Activated CD4-positive, alpha-beta T cell treated with anti-CD3 and anti-CD28 coated beads for 36 hours (primary cell): Measurements from ENCODE around the gene AATF. TPM values are rescaled to one million over a fixed set of nuclear protein-coding genes. Genes with fewer than 3 reads are reported as not detected.

Experiments used
- ATAC-seq: fragments of 200-7000 bp; cut with Tn5 transposase; one replicate; pipeline ENCODE4 v1.10.0; 2021; ENCODE audit warnings: mild to moderate bottlenecking, moderate library complexity
- CTCF ChIA-PET: fragments of 350-600 bp; sonication (Branson Sonifier 250); formaldehyde crosslinking; loops from one replicate; lab custom pipeline; 2021; ENCODE audit warnings: antibody characterized with exemption; lab: Charles Lee
- POLR2A ChIA-PET: fragments of 350-600 bp; sonication (Branson Sonifier 250); formaldehyde crosslinking; loops from one replicate; lab custom pipeline; 2021; ENCODE audit warnings: antibody characterized with exemption, inconsistent platforms; lab: Charles Lee
- DNase-seq: peaks from one replicate; pipeline ENCODE4 v3.0.0-alpha.2; 2020
- H3K27ac Mint-ChIP-seq: one replicate; pipeline ENCODE4 v1.8.0; 2021; ENCODE audit warnings: mixed read lengths
- H3K27me3 Mint-ChIP-seq: one replicate; pipeline ENCODE4 v1.8.0; 2021; ENCODE audit warnings: mixed read lengths
- H3K36me3 Mint-ChIP-seq: one replicate; pipeline ENCODE4 v1.8.0; 2021; ENCODE audit warnings: low read depth, mixed read lengths
- H3K4me1 Mint-ChIP-seq: one replicate; pipeline ENCODE4 v1.8.0; 2021; ENCODE audit warnings: mixed read lengths
- H3K4me3 Mint-ChIP-seq: one replicate; pipeline ENCODE4 v1.8.0; 2021; ENCODE audit warnings: mild to moderate bottlenecking, moderate library complexity, mixed read lengths
- H3K9me3 Mint-ChIP-seq: one replicate; pipeline ENCODE4 v1.8.0; 2021; ENCODE audit warnings: low read depth, mixed read lengths
- intact Hi-C, 2 experiments: fragments of 100-400 bp; cut with DNase I in 1 of 2; cut with micrococcal nuclease in 1 of 2; formaldehyde crosslinking; loops; one replicate each; pipeline versions ENCODE4 v1.14.2 to v1.15.1; 2022 to 2024; cut with DNase I, micrococcal nuclease
- total RNA-seq, 2 experiments: library from RNA; stranded (reverse); gene quantifications; one replicate each; pipeline ENCODE4 v1.2.3, GENCODE V29; 2021

Gene AATF, protein sequence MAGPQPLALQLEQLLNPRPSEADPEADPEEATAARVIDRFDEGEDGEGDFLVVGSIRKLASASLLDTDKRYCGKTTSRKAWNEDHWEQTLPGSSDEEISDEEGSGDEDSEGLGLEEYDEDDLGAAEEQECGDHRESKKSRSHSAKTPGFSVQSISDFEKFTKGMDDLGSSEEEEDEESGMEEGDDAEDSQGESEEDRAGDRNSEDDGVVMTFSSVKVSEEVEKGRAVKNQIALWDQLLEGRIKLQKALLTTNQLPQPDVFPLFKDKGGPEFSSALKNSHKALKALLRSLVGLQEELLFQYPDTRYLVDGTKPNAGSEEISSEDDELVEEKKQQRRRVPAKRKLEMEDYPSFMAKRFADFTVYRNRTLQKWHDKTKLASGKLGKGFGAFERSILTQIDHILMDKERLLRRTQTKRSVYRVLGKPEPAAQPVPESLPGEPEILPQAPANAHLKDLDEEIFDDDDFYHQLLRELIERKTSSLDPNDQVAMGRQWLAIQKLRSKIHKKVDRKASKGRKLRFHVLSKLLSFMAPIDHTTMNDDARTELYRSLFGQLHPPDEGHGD
- 100 to 1,000 TPM in 1 of 2 experiments, 10 to 100 TPM in 1; 87.9 to 149 TPM for total RNA-seq

DNA sequence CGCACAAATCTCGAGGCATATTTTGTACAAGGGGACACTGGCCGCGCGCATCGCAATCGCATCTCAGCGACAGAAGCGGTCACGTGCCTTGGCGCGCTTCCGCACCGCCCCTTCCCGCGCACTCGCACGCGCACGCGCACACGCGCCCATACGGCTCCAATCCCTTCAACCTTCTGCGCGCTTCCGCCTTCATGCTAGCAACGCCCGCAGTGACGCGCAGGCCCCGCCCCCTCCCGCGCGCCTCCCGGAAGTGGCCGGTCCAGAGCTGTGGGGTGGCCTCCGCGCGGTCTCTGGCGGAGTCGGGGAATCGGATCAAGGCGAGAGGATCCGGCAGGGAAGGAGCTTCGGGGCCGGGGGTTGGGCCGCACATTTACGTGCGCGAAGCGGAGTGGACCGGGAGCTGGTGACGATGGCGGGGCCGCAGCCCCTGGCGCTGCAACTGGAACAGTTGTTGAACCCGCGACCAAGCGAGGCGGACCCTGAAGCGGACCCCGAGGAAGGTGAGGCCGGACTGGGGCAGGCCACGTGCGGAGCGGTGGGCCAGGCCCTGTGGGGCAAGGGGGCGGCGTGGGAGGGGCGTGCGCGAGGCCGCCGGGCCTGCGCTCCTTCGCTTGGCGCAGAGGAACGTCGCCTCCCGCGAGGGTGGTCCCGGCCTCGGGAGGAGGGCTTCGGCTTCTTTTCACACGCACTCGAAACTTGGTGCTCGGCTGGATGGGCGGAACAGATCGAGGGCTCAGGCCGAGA lies at the start of gene AATF:
Gene AATF (plus strand): TSS at position 238 of the 744 bp plus-strand sequence. CDS start 172 bp downstream, at position 410.
- H3K36me3 Mint-ChIP-seq = peaks cover 35% of the 10 kb centered on the region
- ChIA-PET CTCF (interaction anchor here (1.0 to 1.1 kb wide), 2 partner anchors 15 to 225 kb away, joined by 3 to 4 read pairs; no protein-coding TSS in a partner anchor), POLR2A (interaction anchor here (0.7 to 1.6 kb wide), 2 partner anchors 11 to 27 kb away, joined by 3 to 8 read pairs; partner anchors contain the start of gene LHX1)
- no peaks in the 10 kb centered on the region for H3K9me3 Mint-ChIP-seq
- H3K4me3 Mint-ChIP-seq = peak within 1 kb of the TSS; percentile 90
- ATAC-seq (peak; percentile 99), DNase-seq (peak; percentile 97)
- H3K4me1 Mint-ChIP-seq = peaks cover 47% of the 10 kb centered on the region
- peak within 1 kb of the TSS; percentile 94 for H3K27ac Mint-ChIP-seq
- intact Hi-C loops = loop anchor here (1.0 to 5.0 kb wide), 13 partner anchors 10 to 694 kb away; partner anchors contain the start of genes ACACA (in 1 of the 2), DDX52 (in 1 of the 2), GGNBP2 (in 1 of the 2) and LHX1 (in 1 of the 2)
- peaks cover 28% of the 10 kb centered on the region for H3K27me3 Mint-ChIP-seq

DNA sequence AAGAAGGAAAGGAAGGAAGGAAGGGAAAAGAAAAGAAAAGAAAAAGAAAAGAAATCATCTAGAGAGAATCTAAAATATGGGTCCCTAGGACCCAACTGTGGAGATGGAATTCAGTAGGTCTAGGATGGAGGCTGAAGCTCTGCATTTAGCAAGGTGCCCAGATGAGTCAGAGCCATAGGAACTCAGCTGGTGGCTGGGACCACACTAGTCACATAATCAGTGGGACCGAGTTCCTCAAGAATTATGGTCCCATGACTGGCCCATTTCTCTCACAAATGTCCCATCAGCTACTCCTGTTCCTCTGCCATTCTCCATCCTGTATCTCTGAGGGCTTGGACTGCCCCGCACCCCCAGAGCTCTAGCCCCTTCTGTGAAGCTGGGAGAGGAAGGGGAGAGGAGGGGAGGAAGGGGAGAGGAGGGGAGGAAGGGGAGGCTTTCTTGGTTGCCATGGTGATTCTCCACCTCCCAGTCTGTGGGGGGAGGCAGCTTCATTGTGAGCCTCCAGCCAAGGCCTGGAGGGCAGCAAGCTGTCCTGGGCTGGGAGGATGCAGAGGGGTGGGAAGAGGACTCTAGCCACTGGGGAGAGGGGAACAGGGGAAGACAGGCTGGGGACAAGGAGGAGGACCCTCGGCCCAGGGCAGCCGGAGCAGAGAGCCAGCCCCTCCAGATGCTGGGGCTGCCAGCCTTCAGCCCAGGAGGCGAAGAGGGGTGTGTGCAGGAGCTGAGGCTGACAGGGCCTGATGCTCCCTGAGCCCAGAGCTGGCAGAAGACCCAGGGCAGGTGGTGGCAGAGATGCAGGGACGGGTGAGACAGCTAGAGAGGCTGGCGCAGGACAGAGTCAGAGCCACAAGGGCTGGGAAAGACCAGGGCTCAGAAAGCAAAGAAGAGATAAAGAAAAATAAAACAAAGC lies 49.2 kb upstream of the AATF start:
- Mint-ChIP-seq H3K27me3 (peaks cover 12% of the 10 kb centered on the region), H3K36me3 (no peaks in the 10 kb centered on the region), H3K27ac (no peak overlapping the region), H3K4me3 (no peak overlapping the region), H3K4me1 (no peaks in the 10 kb centered on the region), H3K9me3 (no peaks in the 10 kb centered on the region)
- ATAC-seq (no peak), DNase-seq (no peak)
- POLR2A ChIA-PET = no interaction called here
- CTCF ChIA-PET = no interaction called here
- intact Hi-C loops = loop anchor here in 1 of 2 experiments (10.0 kb wide), 1 partner anchor 125 kb away; no protein-coding TSS in a partner anchor

DNA sequence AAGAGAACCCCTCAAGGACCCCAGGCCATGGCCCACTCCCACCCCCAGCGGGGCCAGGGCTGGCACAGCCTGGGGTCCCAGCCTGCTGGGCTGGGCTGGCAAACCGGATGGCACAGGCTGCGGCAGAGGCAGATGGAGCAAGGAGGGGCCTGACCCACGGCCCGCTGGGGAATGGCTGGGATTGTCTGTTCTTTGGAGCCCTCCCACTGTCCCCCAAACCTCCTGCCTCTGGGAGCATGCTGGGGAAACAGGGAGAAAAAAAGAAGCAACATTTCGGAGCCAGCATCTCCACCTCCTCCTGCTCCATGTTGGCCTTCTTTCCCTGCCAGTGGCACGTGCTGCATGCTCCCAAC lies 48.6 kb upstream of the AATF start:
- DNase-seq = no peak
- H3K36me3 Mint-ChIP-seq = no peaks in the 10 kb centered on the region
- no peak for ATAC-seq
- no peak overlapping the region for H3K4me3 Mint-ChIP-seq
- POLR2A ChIA-PET = no interaction called here
- no peaks in the 10 kb centered on the region for H3K9me3 Mint-ChIP-seq
- no peaks in the 10 kb centered on the region for H3K4me1 Mint-ChIP-seq
- intact Hi-C loops = no loop called here
- peaks cover 12% of the 10 kb centered on the region for H3K27me3 Mint-ChIP-seq
- CTCF ChIA-PET = no interaction called here
- no peak overlapping the region for H3K27ac Mint-ChIP-seq

DNA sequence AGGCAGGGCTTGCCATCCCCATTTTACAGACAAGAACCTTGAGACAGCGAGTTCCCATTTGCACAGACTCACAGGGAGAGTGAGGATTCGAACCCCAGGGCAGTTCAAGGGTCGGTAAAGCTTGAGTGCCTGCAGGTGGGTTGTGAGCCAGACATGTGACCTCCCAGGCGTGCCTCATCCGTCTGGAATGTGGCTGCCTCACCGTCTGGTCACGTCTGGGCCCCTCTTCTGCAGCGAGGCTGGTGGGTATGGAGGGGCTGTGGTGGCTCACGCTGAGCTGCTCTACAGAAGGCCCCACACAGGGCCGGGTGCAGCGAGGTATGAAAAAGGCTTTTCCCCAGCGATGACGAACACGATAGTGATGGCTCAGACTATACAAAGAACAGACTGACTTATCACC lies 47.2 kb upstream of the AATF start:
- ATAC-seq (no peak), DNase-seq (no peak)
- intact Hi-C loops = no loop called here
- H3K27me3 Mint-ChIP-seq = peaks cover 13% of the 10 kb centered on the region
- ChIA-PET CTCF (no interaction called here), POLR2A (no interaction called here)
- no peaks in the 10 kb centered on the region for H3K9me3 Mint-ChIP-seq
- H3K27ac Mint-ChIP-seq = no peak overlapping the region
- no peak overlapping the region for H3K4me3 Mint-ChIP-seq
- no peaks in the 10 kb centered on the region for H3K36me3 Mint-ChIP-seq
- H3K4me1 Mint-ChIP-seq = no peaks in the 10 kb centered on the region

DNA sequence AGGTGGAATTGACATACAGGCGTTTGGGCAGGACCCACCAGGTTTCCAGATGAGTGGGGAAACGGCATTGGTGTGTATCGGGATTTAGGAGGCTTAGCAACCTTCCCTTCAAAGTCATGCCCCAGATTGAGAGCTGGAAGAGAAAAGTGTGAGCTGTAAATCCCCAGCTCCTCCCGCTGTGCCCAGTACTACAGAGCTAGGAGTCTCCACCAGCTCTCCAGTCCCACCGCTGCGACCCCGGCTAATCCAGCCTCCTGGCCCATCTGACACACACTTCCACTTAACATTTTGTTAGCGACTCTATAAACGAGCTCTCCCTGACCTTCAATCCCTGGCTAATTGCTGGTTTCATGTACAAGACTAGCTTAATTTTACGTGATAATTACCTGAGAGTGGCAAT lies 41.3 kb upstream of the AATF start:
- no peak for ATAC-seq
- CTCF ChIA-PET = no interaction called here
- Mint-ChIP-seq H3K4me1 (no peaks in the 10 kb centered on the region), H3K27me3 (peaks cover 31% of the 10 kb centered on the region), H3K27ac (no peak overlapping the region), H3K4me3 (no peak overlapping the region), H3K36me3 (no peaks in the 10 kb centered on the region), H3K9me3 (no peaks in the 10 kb centered on the region)
- intact Hi-C loops = no loop called here
- POLR2A ChIA-PET = no interaction called here
- DNase-seq = no peak

DNA sequence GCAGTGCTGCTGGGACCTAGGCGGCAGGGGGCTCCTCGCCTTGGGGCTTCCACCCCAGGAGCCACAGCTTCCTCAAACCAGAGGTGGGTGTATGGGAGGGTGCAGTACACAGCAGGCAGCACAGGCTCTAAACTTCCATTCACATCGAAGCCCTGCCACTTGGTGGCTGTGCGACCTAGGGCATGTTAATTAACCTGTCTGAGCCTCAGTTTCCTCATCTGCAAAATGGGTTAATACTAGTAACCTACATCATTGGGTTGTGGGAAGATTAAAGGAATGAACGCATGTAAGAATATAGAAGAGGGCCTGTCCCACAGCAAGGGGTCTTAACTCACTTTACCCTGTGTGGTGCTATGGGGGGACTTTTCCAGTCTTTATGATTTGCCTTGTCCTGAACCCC lies 38.2 kb upstream of the AATF start:
- H3K4me1 Mint-ChIP-seq = no peaks in the 10 kb centered on the region
- H3K36me3 Mint-ChIP-seq = no peaks in the 10 kb centered on the region
- intact Hi-C loops = no loop called here
- CTCF ChIA-PET = no interaction called here
- H3K4me3 Mint-ChIP-seq = no peak overlapping the region
- POLR2A ChIA-PET = no interaction called here
- ATAC-seq = no peak
- no peak overlapping the region for H3K27ac Mint-ChIP-seq
- peaks cover 31% of the 10 kb centered on the region for H3K27me3 Mint-ChIP-seq
- no peaks in the 10 kb centered on the region for H3K9me3 Mint-ChIP-seq
- DNase-seq = no peak

DNA sequence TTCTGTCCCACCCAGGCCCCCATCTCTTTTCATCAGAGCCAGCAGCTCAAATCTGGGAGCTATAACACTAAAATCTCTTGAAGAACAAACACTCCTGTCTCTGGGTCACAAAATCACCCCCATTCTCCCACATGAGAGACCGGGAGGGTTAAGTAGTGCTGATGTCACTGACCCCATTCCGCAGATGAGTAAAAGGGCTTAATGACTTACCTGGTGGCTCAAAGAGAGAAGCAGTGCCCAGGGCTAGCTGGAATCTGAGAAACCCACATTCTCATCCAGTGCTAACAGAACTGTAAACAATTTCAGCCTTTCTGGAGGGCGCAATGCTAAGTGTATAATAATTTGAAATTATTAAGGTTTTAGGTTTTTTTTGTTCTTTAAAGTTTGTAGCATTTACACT lies 37.8 kb upstream of the AATF start:
- CTCF ChIA-PET = no interaction called here
- no peak for ATAC-seq
- DNase-seq = no peak
- H3K9me3 Mint-ChIP-seq = no peaks in the 10 kb centered on the region
- H3K27ac Mint-ChIP-seq = no peak overlapping the region
- intact Hi-C loops = no loop called here
- no peak overlapping the region for H3K4me3 Mint-ChIP-seq
- H3K4me1 Mint-ChIP-seq = no peaks in the 10 kb centered on the region
- no peaks in the 10 kb centered on the region for H3K36me3 Mint-ChIP-seq
- POLR2A ChIA-PET = no interaction called here
- H3K27me3 Mint-ChIP-seq = peaks cover 31% of the 10 kb centered on the region

DNA sequence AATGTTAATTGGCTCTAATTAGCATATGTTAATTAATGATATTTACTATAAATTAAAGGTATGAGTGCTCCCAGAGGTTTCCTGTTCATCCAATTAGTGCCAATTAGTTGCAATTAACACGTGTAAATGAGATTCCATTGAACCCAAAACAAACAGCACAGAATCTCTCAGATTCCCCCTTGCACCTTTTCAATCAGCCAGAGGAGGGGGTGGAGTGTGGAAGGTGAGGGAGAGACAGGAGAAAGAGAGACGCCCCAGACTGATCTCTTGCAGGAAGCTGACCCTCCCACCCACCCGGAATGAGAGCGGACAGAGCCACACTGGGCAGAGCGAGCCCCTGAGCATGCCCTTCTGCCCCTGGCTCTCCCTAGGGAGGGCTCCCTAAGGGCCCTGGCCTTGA lies 35.6 kb upstream of the AATF start:
- Mint-ChIP-seq H3K9me3 (no peaks in the 10 kb centered on the region), H3K4me3 (no peak overlapping the region), H3K27ac (no peak overlapping the region), H3K4me1 (peaks cover 2% of the 10 kb centered on the region), H3K27me3 (peaks cover 25% of the 10 kb centered on the region), H3K36me3 (no peaks in the 10 kb centered on the region)
- ChIA-PET CTCF (no interaction called here), POLR2A (no interaction called here)
- intact Hi-C loops = no loop called here
- no peak for DNase-seq
- ATAC-seq = no peak

DNA sequence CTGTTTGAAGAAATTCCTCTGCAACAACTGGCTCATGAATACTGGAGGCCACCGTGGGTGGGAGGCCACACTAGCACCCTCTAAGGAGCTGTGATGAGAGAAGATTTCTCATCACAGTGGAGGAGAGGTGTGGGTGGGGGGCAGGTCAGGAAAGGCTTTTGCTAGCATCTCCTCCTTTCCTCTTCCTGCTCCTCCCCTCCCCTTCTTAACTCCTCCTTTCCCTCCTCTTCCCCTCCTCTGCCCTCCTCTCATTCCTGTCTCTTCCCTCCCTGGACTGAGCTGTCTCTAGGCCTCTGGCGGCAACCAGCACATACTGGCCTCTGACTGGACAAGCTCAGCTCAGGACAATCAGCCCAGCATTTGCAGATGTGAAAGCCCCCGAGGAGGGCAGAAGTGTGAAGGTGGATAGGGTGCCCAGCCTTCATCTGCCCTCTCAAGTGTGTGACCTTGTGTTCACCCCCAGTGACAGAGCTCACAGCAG lies 30.5 kb upstream of the AATF start:
- no peak for ATAC-seq
- Mint-ChIP-seq H3K4me1 (peaks cover 20% of the 10 kb centered on the region), H3K27ac (no peak overlapping the region), H3K4me3 (no peak overlapping the region), H3K9me3 (no peaks in the 10 kb centered on the region), H3K27me3 (peaks cover 33% of the 10 kb centered on the region), H3K36me3 (no peaks in the 10 kb centered on the region)
- intact Hi-C loops = no loop called here
- POLR2A ChIA-PET = no interaction called here
- DNase-seq = no peak
- CTCF ChIA-PET = interaction anchor here (0.8 kb wide), 1 partner anchor 129 kb away, joined by 4 read pairs; no protein-coding TSS in a partner anchor

DNA sequence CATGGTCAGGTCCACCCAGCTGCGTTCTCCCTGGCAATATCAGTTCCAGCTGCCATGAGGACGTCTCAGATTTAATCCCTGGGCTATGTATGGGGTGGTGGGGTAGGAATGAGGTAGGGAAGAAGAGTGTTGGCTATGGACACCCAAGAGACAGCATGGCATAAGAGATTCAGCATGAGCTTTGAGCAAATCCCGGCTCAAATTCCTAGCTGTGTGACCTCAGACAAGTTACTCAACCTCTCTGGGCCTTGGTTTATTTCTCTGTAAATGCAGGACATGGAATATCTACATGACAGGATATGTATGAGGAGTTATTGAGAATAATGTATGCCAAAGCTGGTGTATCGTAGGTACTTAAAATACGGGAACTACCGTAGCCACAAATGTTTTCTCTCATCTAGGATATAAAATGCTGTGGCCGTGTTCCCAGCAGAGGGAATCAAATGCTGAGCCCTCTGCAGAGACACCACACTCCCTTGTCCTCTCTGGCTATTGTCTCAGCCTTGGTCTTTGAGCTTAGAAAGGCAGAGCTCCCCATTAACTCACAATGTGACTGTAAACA lies 29.3 kb upstream of the AATF start:
- intact Hi-C loops = no loop called here
- H3K4me3 Mint-ChIP-seq = no peak overlapping the region
- ATAC-seq (no peak), DNase-seq (no peak)
- H3K27ac Mint-ChIP-seq = no peak overlapping the region
- CTCF ChIA-PET = interaction anchor here (0.7 to 1.1 kb wide), 2 partner anchors 12 to 48 kb away, joined by 3 read pairs; no protein-coding TSS in a partner anchor
- H3K4me1 Mint-ChIP-seq = peaks cover 20% of the 10 kb centered on the region
- peaks cover 36% of the 10 kb centered on the region for H3K27me3 Mint-ChIP-seq
- H3K36me3 Mint-ChIP-seq = no peaks in the 10 kb centered on the region
- POLR2A ChIA-PET = no interaction called here
- H3K9me3 Mint-ChIP-seq = no peaks in the 10 kb centered on the region
